ENCODE measurements around the gene IFNA2.
A peak's percentile ranks its signal among the peaks of the same experiment; 100 is the strongest.
"Not testable (repeated sequence)": the region's sequence is repeated elsewhere in the genome, so short reads cannot be mapped to it uniquely, and the experiment has no call there.

Gene IFNA2

DNA sequence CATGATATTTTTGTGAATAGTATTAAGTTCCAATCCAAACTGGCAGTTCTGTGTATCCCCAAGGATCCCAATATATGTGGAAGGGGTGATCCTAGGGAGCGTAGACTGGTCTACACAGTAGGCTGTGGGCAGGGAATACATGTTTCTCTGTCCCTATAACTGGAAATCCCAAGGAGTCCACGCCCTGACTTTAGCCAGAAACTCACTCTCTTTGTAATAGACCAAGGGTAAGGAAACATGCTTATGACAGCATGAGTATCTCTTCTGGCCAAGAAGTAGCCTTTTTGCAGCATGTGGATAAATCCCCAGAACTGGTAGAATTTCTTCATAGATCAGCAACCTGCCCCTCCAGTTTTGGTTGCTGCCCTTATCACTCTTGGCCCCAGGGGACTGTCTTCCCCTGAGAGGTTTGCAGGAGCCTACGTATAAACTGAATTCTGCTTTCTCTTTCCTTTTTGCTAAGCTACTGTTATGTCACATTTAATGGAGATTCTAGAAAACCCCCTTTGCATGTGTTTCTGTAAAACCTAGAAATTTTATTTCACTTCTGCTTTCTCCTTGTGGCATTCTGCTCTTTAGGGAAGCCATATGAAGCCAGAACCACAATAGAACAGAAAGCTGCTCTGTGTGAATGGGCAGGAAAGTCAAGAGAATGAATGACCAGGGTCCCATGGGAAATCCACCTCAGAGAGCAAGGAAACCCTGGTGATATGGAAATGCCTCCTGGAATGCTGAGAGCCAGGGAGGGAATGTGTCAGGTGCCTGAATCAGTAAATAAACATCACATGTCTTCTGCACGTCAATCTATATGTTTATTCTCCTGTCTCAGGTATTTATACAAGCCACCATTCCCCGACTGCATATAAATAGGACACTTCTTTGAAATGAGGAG is 3.5 kb downstream of the IFNA2 start:
- DNase-seq (ENCODE audit: low read depth) = no peak

DNA sequence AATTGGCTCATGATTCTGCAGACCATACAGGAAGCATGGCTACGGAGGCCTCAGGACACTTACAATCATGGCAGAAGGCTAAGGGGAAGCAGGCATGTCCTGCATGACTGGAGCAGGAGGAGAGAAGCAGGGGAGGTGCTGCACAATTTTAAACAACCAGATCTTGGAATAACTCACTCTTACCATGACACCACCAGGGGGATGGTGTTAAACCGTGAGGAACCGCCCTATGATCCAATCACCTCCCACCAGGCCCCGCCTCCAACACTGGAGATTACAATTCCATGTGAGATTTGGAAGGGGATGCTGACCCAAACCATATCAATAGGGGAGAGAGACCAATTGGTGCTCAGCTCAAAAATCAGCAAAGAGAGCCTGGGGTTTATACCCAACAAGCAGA is 13.7 kb downstream of the IFNA2 start:
- DNase-seq (ENCODE audit: low read depth) = not testable (repeated sequence)

DNA sequence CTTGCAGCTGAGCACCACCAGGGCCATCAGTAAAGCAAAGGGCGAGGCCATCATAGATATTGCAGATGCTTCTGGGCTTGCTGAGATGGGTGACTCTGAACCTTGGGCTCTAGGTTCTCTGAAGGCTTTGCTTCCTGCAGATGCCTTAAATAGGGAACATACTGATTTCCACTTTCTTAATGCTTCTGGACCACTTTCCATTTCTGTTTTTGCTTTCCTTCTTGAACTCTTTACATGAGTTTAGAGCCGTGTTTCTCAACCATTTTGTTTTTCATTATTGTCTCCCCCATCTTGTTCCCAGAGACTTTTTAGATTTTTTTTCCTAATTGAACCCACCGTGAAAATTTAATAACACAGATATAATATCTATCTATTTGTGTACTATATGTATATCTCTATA is 17.2 kb downstream of the IFNA2 start, which contains the start of gene IFNA13:
Gene IFNA13, minus strand, starts transcription at position 101 of the 400 bp plus-strand sequence. Its CDS starts 47 bp downstream, at position 54.
- no peak for DNase-seq (ENCODE audit: low read depth)

DNA sequence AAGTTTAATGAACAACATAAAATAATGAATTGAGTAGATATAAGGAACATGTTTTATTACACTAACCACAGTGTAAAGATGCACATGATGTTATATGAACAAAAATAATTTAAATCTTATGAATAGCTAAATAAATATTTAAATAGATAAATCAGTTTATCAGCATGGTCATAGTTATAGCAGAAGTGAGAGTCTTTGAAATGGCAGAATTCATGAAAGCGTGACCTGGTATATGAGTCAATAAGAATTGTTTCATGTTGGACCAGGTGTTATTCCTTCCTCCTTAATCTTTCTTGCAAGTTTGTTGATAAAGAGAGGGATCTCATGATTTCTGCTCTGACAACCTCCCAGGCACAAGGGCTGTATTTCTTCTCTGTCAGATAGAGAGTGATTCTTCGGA is 18.0 kb downstream of the IFNA2 start:
- not testable (repeated sequence) for DNase-seq (ENCODE audit: low read depth)

DNA sequence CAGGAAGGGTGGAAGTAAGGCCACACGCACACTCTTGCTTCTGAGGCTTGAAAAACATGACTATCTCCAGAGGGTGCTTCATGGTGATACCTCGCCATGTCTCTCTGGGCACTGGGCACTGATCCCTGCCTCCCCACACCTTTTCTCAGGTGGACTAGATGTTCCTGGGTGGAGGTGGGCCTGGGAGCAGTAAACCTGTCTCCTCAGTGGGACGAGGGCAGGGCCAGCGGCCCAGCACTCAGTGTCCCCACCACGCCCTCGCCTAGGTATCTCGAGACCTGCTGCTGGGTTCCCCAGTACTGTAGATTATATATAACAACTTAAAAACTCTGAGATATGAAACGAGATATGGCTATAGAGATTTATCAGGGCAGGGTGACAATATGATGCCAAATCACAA is 22.9 kb downstream of the IFNA2 start:
- no peak for DNase-seq (ENCODE audit: low read depth)

DNA sequence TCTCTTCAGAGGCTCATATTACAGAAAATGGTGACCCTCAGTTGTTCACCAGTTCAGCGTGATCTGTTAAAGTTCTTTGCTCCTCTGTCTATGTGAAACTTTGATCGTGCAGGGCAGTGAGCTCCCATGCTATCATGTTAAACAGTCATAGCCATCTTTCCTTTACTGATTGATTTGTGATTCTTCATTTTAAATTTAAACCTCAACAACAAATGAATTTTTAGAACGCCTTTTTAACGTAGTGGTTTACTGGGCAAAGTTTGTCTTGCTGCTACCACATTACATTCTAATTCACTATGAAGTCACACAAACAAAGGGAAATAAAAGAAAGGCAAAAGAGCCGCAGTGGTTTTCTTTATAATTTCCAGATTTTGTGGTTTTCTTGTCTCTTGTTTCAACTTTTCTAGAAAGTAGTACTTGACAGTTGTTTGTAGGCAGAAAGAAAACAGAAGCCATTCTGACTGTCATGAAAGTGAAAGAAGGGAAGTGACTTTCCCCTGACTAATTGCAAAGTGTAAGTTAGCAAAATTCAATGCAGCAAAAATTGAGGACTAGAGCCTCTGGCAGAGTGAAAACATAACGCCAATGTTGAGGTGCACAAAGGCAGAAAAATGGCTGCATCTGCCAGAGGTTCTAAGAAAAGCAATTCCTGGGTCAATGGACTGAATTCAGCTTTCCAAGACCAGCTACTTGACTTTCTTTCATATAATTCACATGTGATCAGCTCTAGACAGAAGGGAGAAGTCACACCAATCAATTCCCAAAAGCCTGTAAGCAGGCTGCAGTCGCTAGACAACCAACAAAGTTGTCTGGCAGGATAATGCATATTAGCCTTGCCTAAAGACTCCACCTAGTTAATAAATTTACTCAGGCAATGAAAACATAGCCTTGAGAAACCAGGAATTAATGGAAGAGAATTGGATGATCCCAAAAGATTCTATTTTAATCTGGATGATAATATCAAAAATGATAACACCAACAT is 27.4 kb downstream of the IFNA2 start:
- DNase-seq (ENCODE audit: low read depth) = no peak

DNA sequence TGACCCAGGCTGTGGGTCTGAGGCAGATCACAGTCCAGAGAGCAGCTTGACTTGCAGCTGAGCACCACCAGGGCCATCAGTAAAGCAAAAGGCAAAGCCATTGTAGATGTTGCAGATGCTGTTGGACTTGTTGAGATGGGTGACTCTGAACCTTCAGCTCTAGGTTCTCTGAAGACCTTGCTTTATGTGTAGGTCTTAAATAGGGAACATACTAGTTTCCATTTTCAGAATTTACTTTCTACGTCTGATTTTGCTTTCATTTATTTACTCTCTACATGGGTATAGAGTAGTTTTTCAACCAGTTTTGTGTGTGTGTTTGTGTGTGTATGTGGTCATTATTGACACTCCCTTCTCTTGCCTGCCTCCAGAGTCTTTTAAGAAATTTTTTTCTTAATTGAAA is 34.4 kb downstream of the IFNA2 start, which contains the start of gene IFNA6:
Gene IFNA6, minus strand, starts transcription at position 101 of the 400 bp plus-strand sequence. Its CDS starts 0 bp downstream, at position 101.
- no peak for DNase-seq (ENCODE audit: low read depth)

DNA sequence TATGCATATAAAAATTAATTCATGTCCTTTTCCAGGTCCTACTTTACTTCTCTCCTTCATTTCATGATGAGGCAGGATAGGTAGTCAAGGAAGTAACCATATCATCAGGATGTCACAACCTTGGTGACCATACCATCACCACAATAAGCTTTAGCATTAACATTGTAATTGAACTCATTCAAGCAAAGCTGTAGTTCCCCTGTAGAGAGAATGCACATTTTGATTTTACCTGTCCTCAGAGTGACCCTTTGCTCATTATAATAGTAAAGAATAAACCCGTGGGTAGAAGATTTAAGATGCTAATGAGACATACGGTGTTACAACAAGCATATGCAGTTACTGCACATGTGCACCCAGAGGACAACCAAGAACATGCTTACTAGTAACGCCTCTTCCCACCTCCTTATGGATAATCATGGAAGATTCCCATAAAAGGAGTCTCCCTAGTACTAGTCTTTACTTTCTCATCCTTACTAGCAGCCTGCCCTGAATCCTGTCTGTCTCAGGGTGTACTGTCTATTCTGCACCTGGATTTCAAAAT is 36.7 kb downstream of the IFNA2 start:
- no peak for DNase-seq (ENCODE audit: low read depth)

DNA sequence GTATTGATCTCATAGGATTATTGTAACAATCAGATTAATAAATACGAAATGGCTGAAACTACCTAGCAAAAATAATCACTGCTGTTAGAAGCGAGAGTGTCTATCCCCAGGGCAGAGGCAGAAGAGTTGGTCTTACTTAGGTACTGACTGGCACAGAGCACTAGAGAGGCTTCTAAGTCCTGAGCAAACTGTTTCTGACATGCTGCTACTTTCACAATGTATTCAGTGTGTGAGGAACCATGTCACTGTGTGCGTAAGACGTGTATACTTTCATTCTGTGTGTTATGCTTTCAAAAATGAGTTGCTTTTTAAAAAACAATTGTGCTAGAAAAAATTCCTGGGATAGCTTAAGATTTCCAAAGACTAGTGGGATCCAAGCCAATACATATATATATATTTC is 44.5 kb downstream of the IFNA2 start:
- DNase-seq (ENCODE audit: low read depth) = no peak

DNA sequence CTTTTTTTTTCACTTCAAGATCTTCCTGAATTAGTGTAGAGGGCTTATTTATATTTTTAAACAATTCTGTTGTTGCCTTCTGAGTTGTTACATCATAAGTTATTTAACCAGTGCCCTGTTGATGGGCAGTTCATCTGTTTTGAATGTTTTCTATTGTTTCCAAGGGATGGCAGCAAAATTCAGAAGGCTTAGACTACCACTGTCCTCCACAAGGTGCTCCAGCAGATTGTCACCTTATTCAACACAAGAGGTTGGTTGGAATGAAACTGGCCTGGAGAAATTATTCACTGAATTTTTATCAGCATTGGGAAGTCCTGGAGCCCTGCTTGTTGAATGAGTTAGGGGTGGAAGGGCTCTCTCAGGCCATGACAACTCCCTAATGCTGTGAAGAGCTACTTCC is 48.7 kb downstream of the IFNA2 start:
- no peak for DNase-seq (ENCODE audit: low read depth)

DNA sequence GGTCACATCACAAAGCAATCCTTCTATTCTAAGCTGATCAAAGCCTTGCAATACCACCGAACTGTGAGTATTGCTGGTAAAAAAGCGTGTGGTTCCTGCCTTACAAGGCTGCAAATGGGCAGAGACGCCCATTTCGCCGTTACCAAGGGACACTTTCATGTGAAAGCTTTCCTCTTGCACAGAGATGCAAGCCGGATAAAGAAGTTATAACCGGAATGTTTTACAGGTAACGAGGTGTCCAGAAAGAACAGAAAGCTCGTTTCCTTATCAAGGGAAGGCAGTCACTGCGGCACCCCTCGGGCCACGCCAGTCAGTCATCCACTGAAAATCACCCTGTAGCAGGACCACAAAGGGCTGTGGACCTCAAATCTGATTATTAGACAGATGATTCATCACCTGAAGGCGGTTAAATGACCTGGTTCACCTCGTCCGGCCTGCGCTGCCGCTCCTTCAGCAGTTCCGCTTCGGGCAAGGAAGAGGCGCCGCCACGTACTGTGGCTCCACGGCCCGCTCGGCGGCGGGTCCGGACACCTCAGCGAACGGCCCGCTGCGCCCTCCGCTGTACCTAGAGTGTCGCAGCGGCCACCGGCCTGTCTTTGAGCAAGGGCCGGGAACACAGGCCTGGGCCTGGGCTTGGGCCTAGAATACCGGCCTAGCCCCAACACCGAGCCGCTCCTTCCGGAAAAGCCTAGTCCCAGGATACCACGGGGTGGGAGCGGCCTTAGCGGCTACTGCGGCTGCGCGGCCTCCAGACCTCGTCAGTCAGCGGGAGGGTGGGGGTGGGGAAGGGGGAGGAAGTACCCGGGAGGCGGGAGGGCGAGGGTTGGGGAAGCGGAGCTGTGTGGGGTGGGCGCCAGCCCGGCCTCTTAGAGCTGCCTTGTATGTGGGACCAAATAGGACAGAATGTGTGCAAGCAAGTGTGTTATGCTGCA is 50.2 kb downstream of the IFNA2 start, which contains the start of gene KLHL9:
Gene KLHL9, minus strand, starts transcription at position 704 of the 932 bp plus-strand sequence. Its CDS starts 545 bp downstream, at position 159.
- DNase-seq (ENCODE audit: low read depth) = peak; percentile 75
